ENCODE data around the gene TTC21A. TPM values are rescaled to one million over a fixed set of nuclear protein-coding genes. Genes with fewer than 3 reads are reported as not detected.

Gene TTC21A
- total RNA-seq, 6 experiments from 2014 or later = 1.4 to 3.5 (median 2.5) TPM

DNA sequence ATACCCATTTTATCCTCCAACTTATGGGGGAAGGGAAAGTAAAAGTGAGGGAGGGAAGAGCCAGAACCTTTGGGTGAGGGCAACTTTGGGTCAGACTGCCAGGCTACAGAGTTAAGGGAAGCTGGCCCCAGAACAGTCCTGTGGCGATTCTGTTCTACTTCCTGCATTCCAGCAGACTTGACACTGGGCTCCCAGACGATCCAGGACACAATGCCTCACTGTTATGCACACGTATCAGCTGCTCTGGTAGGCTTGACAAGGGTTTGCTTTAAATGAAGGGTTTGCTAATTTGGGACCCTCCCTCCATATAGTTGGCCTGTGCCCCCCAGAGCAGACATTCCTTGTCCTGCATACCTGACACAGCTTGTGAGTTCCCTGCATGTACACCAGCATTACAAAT lies 10.7 kb upstream of the TTC21A start:
- no peak overlapping the region for H3K27ac ChIP-seq
- H3K4me3 ChIP-seq = no peak overlapping the region
- DNase-seq = no peak
- peaks cover 0 to 57% (median 24%) of the 10 kb centered on the region in 4 donors for H3K36me3 ChIP-seq
- H3K27me3 ChIP-seq = no peaks in the 10 kb centered on the region
- no peaks in the 10 kb centered on the region for H3K9me3 ChIP-seq
- intact Hi-C loops (cut with DNase I) = no loop called here
- TF ChIP-seq, protein P1, sequence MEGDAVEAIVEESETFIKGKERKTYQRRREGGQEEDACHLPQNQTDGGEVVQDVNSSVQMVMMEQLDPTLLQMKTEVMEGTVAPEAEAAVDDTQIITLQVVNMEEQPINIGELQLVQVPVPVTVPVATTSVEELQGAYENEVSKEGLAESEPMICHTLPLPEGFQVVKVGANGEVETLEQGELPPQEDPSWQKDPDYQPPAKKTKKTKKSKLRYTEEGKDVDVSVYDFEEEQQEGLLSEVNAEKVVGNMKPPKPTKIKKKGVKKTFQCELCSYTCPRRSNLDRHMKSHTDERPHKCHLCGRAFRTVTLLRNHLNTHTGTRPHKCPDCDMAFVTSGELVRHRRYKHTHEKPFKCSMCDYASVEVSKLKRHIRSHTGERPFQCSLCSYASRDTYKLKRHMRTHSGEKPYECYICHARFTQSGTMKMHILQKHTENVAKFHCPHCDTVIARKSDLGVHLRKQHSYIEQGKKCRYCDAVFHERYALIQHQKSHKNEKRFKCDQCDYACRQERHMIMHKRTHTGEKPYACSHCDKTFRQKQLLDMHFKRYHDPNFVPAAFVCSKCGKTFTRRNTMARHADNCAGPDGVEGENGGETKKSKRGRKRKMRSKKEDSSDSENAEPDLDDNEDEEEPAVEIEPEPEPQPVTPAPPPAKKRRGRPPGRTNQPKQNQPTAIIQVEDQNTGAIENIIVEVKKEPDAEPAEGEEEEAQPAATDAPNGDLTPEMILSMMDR (IDR thresholded peaks at IDR 0.05) = no peak
- no peak for TF ChIP-seq POLR2A (IDR thresholded peaks at IDR 0.05)
- WGBS (ENCODE audit: insufficient coverage, low coverage, low lambda C conversion rate, missing lambda C conversion rate) = 8% methylated on average over 2 of the region's 3 CpGs
- ATAC-seq = peak; percentile 25 to 58 (median 52)
- H3K4me1 ChIP-seq = no peaks in the 10 kb centered on the region

DNA sequence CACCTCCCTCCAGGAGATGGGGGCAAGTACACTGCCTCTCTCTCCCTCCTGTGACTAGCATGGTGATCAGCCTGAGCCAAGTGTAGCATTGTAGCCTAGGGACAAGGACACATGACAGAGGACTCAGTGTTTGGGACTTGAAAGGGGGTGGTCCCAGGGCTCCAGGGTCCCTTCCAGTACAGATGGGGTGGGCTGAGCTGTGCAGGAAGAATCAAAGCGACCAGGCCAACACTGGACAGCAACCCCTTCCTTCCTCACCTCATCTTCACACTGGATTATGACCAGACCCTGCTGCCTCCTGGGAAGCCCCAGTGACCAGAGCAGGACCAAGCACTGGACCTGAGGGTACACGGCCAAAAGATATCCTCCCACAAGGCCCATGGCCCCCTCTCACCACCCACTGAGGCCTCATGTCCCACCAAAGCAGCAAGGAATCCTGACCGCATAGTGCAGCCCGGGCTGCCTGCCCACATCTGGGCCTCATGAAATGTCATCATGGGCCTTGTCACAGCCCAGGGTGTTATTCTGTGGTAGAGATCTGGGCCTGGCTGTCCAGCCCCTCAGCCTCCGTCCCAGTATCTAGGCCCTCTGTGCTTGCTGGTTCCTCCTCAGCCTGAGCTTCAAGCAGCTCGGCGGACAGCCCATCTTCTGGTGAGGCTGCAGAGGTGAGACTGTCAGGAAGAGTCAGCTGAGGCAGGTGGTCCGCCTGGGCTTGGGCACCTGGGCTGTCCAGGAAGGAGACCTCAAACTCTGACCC lies 9.6 kb upstream of the TTC21A start:
- intact Hi-C loops (cut with DNase I) = no loop called here
- ATAC-seq = no peak
- no peaks in the 10 kb centered on the region for H3K4me1 ChIP-seq
- WGBS (ENCODE audit: insufficient coverage, low coverage, low lambda C conversion rate, missing lambda C conversion rate) = no CpG with 5 or more reads among the region's 8 CpGs
- TF ChIP-seq, protein P1 (IDR thresholded peaks at IDR 0.05) = no peak
- TF ChIP-seq POLR2A (IDR thresholded peaks at IDR 0.05) = no peak
- H3K27me3 ChIP-seq = no peaks in the 10 kb centered on the region
- H3K9me3 ChIP-seq = no peaks in the 10 kb centered on the region
- no peak overlapping the region for H3K4me3 ChIP-seq
- H3K36me3 ChIP-seq = peaks cover 0 to 54% (median 21%) of the 10 kb centered on the region in 4 donors
- DNase-seq = no peak
- no peak overlapping the region for H3K27ac ChIP-seq

DNA sequence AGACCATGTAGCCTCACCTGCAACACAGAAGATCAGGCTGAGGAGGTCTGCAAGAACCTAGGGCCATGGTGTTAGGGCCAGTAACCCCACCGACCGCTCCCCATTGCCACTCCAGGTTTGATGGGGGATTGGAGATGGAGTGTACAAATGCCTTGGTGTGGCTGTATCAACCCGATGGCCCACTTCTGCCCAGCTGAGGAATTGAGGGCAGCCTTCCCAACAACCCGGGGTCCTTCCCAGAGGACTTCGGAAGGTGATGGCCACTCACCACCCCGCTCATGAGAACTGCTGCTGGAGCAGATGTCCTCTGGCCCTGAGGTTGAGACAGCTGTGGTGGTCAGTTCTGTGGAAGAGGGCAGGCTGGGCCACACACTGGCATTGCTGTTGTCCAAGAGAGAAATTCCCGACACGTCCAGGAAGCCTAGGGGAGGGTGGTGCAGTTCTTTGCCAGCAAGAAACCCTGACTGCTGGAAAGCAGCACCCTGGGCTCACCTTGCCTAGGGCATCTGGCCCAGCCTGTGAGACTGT lies 8.9 kb upstream of the TTC21A start:
- intact Hi-C loops (cut with DNase I) = no loop called here
- Histone ChIP-seq H3K4me3 (no peak overlapping the region), H3K27me3 (no peaks in the 10 kb centered on the region), H3K27ac (no peak overlapping the region), H3K4me1 (no peaks in the 10 kb centered on the region), H3K36me3 (peaks cover 0 to 53% (median 19%) of the 10 kb centered on the region in 4 donors), H3K9me3 (no peaks in the 10 kb centered on the region)
- DNase-seq (no peak), ATAC-seq (no peak)
- no CpG with 5 or more reads among the region's 8 CpGs for WGBS (ENCODE audit: insufficient coverage, low coverage, low lambda C conversion rate, missing lambda C conversion rate)
- TF ChIP-seq POLR2A (IDR thresholded peaks at IDR 0.05) = no peak
- TF ChIP-seq, protein P1 (IDR thresholded peaks at IDR 0.05) = no peak

DNA sequence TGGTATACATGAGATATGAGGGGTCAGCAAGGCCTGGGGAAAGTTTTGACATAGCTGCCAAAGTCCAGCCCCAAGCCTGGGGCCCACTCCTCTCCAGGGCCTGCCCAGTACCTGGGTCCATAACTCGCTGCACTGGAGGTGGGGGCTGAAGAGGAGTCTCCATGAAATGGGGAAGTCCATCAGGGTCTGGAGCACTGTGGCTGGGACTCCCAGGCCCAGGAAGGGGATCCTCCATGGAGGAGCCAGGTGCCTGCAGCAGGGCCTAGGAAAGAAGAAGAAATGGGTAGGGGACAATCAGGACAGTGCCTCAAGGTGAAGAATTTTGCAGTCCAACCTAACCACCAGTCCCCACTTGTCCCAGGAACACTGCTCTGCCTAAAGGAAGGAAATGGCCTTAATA lies 8.2 kb upstream of the TTC21A start:
- H3K27me3 ChIP-seq = no peaks in the 10 kb centered on the region
- TF ChIP-seq POLR2A (IDR thresholded peaks at IDR 0.05) = no peak
- TF ChIP-seq, protein P1 (IDR thresholded peaks at IDR 0.05) = no peak
- no peak for DNase-seq
- H3K4me3 ChIP-seq = no peak overlapping the region
- intact Hi-C loops (cut with DNase I) = no loop called here
- peaks cover 0 to 3% (median 0%) of the 10 kb centered on the region in 4 donors for H3K4me1 ChIP-seq
- ATAC-seq = no peak
- WGBS (ENCODE audit: insufficient coverage, low coverage, low lambda C conversion rate, missing lambda C conversion rate) = no CpG with 5 or more reads among the region's 1 CpG
- H3K9me3 ChIP-seq = no peaks in the 10 kb centered on the region
- H3K27ac ChIP-seq = no peak overlapping the region
- peaks cover 0 to 46% (median 16%) of the 10 kb centered on the region in 4 donors for H3K36me3 ChIP-seq
